Liver (tissue), 9 donors: ENCODE data around the gene PRKCH. TPM values are rescaled to one million over a fixed set of nuclear protein-coding genes. Genes with fewer than 3 reads are reported as not detected.

ENCODE experiments used
- DNase-seq: peaks from one replicate; pipeline ENCODE4 v3.0.0-alpha.2; 2017; ENCODE audit warnings: low spot score
- H3K27ac ChIP-seq, 2 donors: one replicate each; pipeline ENCODE4 v1.7.0; 2013; ENCODE audit warnings: inconsistent platforms in 2 of 2, low read length in 2 of 2, control low read depth in 1 of 2, low read depth in 1 of 2, mild to moderate bottlenecking in 1 of 2
- H3K27me3 ChIP-seq, 4 donors: one replicate each; pipeline versions ENCODE4 v1.6.1 to v1.7.0; 2013; ENCODE audit warnings: low read length in 3 of 4, inconsistent platforms in 1 of 4, mild to moderate bottlenecking in 1 of 4, moderate library complexity in 1 of 4; ENCODE audit not compliant: control insufficient read depth in 4 of 4, insufficient read depth in 4 of 4
- H3K36me3 ChIP-seq, 4 donors: one replicate each; pipeline versions ENCODE4 v1.6.1 to v1.7.0; 2013; ENCODE audit warnings: low read length in 3 of 4, mild to moderate bottlenecking in 3 of 4, low read depth in 1 of 4, moderate library complexity in 1 of 4; ENCODE audit not compliant: control insufficient read depth in 4 of 4, insufficient read depth in 3 of 4
- H3K4me1 ChIP-seq, 4 donors: one replicate each; pipeline versions ENCODE4 v1.6.1 to v1.7.0; 2013; ENCODE audit warnings: low read length in 3 of 4, mild to moderate bottlenecking in 3 of 4, moderate library complexity in 1 of 4; ENCODE audit not compliant: control insufficient read depth in 4 of 4, insufficient read depth in 4 of 4
- H3K4me3 ChIP-seq, 3 donors: one replicate each; pipeline versions ENCODE4 v1.6.1 to v1.7.0; 2013; ENCODE audit warnings: low read length in 3 of 3, control low read depth in 1 of 3, low read depth in 1 of 3, mild to moderate bottlenecking in 1 of 3
- H3K9ac ChIP-seq, 2 donors: one replicate each; pipeline ENCODE4 v1.7.0; 2013; ENCODE audit warnings: low read length in 2 of 2, mild to moderate bottlenecking in 2 of 2, moderate library complexity in 2 of 2, control low read depth in 1 of 2, low read depth in 1 of 2
- H3K9me3 ChIP-seq, 4 donors: one replicate each; pipeline versions ENCODE4 v1.6.1 to v1.7.0; 2013; ENCODE audit warnings: low read length in 3 of 4; ENCODE audit not compliant: control insufficient read depth in 4 of 4
- ATF3 ChIP-seq: IDR thresholded peaks from 2 replicates; pipeline ENCODE4 v1.6.1; 2016; ENCODE audit warnings: antibody characterized with exemption
- CTCF ChIP-seq: fragments of 150-350 bp; IDR thresholded peaks from 2 replicates; pipeline ENCODE4 v1.5.1; 2017; ENCODE audit warnings: improper control_type of control experiment, low read depth, low read length; ENCODE audit not compliant: missing input control
- FOXA1 ChIP-seq: IDR thresholded peaks from 2 replicates; pipeline ENCODE4 v1.6.1; 2016; ENCODE audit warnings: antibody characterized with exemption
- FOXA2 ChIP-seq: IDR thresholded peaks from 2 replicates; pipeline ENCODE4 v1.6.1; 2016; ENCODE audit warnings: antibody characterized with exemption
- GABPA ChIP-seq, 2 donors: IDR thresholded peaks in 1 of 2; conservative IDR thresholded peaks in 1 of 2; 2 replicates each; pipeline ENCODE4 v1.6.1; 2016; ENCODE audit warnings: antibody characterized with exemption in 2 of 2, mild to moderate bottlenecking in 1 of 2, moderate library complexity in 1 of 2
- HNF4A ChIP-seq, 2 donors: conservative IDR thresholded peaks; 2 replicates each; pipeline ENCODE4 v1.6.1; 2016; ENCODE audit warnings: antibody characterized with exemption in 2 of 2, mild to moderate bottlenecking in 2 of 2
- JUND ChIP-seq, 2 donors: IDR thresholded peaks; 2 replicates each; pipeline ENCODE4 v1.6.1; 2016; ENCODE audit warnings: antibody characterized with exemption in 2 of 2
- MAX ChIP-seq: IDR thresholded peaks from 2 replicates; pipeline ENCODE4 v1.6.1; 2016; ENCODE audit warnings: antibody characterized with exemption
- NR2F2 ChIP-seq: IDR thresholded peaks from 2 replicates; pipeline ENCODE4 v1.6.1; 2016; ENCODE audit warnings: antibody characterized with exemption
- RAD21 ChIP-seq, 2 donors: IDR thresholded peaks; 2 replicates each; pipeline ENCODE4 v1.6.1; 2016; ENCODE audit warnings: antibody characterized with exemption in 2 of 2, mild to moderate bottlenecking in 2 of 2
- RXRA ChIP-seq, 2 donors: IDR thresholded peaks; 2 replicates each; pipeline ENCODE4 v1.6.1; 2017 to 2018; ENCODE audit warnings: antibody characterized with exemption in 2 of 2, mild to moderate bottlenecking in 1 of 2
- TAF1 ChIP-seq: conservative IDR thresholded peaks from 2 replicates; pipeline ENCODE4 v1.6.1; 2016; ENCODE audit warnings: antibody characterized with exemption, mild to moderate bottlenecking
- ZBTB33 ChIP-seq: IDR thresholded peaks from 2 replicates; pipeline ENCODE4 v1.6.1; 2016; ENCODE audit warnings: antibody characterized with exemption
- WGBS: extraction: QIAGEN DNeasy Blood & Tissue Kit; methylation state at CpG from one replicate; pipeline ENCODE4 v1.1.7; 2013; 5-methylcytosine and 5-hydroxymethylcytosine counted together
- polyA plus RNA-seq, 2 donors: library from polyadenylated mRNA; stranded (reverse) in 1 of 2; unstranded in 1 of 2; fragments of 200-250 nt in 1 of 2; fragments of >200 nt in 1 of 2; fragmentation: Nextera tagmentation in 1 of 2; extraction: Ambion mirVana in 1 of 2; gene quantifications; one replicate each; pipeline versions ENCODE4 v1.2.1 to v1.2.3, GENCODE V29; 2013 to 2015
- total RNA-seq, 2 donors: library from RNA; depleted of rRNA; stranded (reverse); fragments of >200 nt; gene quantifications; one replicate each; pipeline ENCODE4 v1.2.3, GENCODE V29; 2014
- TF ChIP-seq, protein P1 (sequence below): IDR thresholded peaks from 2 replicates; pipeline ENCODE4 v1.6.1; 2016; ENCODE audit warnings: antibody characterized with exemption, mild to moderate bottlenecking
- donor health status: healthy.
- donor health status: healthy.
- donor health status: healthy.
- donor health status: healthy.
- donor health status: healthy.

PRKCH gene
- total and polyA plus RNA-seq, 4 donors: 3.9 to 13.7 (median 7.0) TPM

GRCh38 chr14:61472801-61473376, 151.5 kb downstream of the PRKCH start:
- peaks cover 4 to 12% (median 6%) of the 10 kb centered on the region in 4 donors for H3K4me1 ChIP-seq
- H3K27me3 ChIP-seq: no peaks in the 10 kb centered on the region
- TF ChIP-seq, protein P1, sequence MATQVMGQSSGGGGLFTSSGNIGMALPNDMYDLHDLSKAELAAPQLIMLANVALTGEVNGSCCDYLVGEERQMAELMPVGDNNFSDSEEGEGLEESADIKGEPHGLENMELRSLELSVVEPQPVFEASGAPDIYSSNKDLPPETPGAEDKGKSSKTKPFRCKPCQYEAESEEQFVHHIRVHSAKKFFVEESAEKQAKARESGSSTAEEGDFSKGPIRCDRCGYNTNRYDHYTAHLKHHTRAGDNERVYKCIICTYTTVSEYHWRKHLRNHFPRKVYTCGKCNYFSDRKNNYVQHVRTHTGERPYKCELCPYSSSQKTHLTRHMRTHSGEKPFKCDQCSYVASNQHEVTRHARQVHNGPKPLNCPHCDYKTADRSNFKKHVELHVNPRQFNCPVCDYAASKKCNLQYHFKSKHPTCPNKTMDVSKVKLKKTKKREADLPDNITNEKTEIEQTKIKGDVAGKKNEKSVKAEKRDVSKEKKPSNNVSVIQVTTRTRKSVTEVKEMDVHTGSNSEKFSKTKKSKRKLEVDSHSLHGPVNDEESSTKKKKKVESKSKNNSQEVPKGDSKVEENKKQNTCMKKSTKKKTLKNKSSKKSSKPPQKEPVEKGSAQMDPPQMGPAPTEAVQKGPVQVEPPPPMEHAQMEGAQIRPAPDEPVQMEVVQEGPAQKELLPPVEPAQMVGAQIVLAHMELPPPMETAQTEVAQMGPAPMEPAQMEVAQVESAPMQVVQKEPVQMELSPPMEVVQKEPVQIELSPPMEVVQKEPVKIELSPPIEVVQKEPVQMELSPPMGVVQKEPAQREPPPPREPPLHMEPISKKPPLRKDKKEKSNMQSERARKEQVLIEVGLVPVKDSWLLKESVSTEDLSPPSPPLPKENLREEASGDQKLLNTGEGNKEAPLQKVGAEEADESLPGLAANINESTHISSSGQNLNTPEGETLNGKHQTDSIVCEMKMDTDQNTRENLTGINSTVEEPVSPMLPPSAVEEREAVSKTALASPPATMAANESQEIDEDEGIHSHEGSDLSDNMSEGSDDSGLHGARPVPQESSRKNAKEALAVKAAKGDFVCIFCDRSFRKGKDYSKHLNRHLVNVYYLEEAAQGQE: no peak
- TF ChIP-seq FOXA2 (no peak), HNF4A (conservative IDR thresholded peaks at IDR 0.05) (no peak), GABPA (IDR thresholded peaks at IDR 0.05 in 1 of 2, conservative IDR thresholded peaks at IDR 0.05 in 1 of 2) (no peak), TAF1 (no peak), NR2F2 (no peak), RAD21 (IDR thresholded peaks at IDR 0.05) (no peak), FOXA1 (no peak), JUND (IDR thresholded peaks at IDR 0.05) (no peak), RXRA (IDR thresholded peaks at IDR 0.05) (no peak)
- H3K27ac ChIP-seq: peak overlapping the region; percentile 66 to 67
- WGBS: 68% methylated on average over 3 of the region's 3 CpGs
- H3K4me3 ChIP-seq: no peak overlapping the region
- no peak for DNase-seq
- no peaks in the 10 kb centered on the region for H3K9me3 ChIP-seq
- no peak overlapping the region for H3K9ac ChIP-seq
- no peaks in the 10 kb centered on the region for H3K36me3 ChIP-seq

GRCh38 chr14:61474015-61474414, 152.6 kb downstream of the PRKCH start:
- no peaks in the 10 kb centered on the region for H3K27me3 ChIP-seq
- TF ChIP-seq GABPA (IDR thresholded peaks at IDR 0.05 in 1 of 2, conservative IDR thresholded peaks at IDR 0.05 in 1 of 2): no peak
- no peak for TF ChIP-seq JUND (IDR thresholded peaks at IDR 0.05)
- no peak for TF ChIP-seq RAD21 (IDR thresholded peaks at IDR 0.05)
- no peak for TF ChIP-seq HNF4A (conservative IDR thresholded peaks at IDR 0.05)
- no peak for TF ChIP-seq ATF3
- TF ChIP-seq NR2F2: no peak
- TF ChIP-seq, protein P1: no peak
- TF ChIP-seq ZBTB33: no peak
- TF ChIP-seq MAX: no peak
- TF ChIP-seq CTCF: no peak
- H3K9me3 ChIP-seq: no peaks in the 10 kb centered on the region
- H3K4me3 ChIP-seq: no peak overlapping the region
- DNase-seq: no peak
- H3K27ac ChIP-seq: no peak overlapping the region
- H3K36me3 ChIP-seq: no peaks in the 10 kb centered on the region
- no peak overlapping the region for H3K9ac ChIP-seq
- 27% methylated on average over 1 of the region's 1 CpG for WGBS
- H3K4me1 ChIP-seq: peaks cover 4 to 16% (median 8%) of the 10 kb centered on the region in 4 donors
